H4 (cell line): ENCODE results near the gene EIF4G2. TPM values are rescaled to one million over a fixed set of nuclear protein-coding genes. Genes with fewer than 3 reads are reported as not detected.

Source experiments
- DNase-seq: peaks from one replicate; pipeline ENCODE4 v3.0.0-alpha.2; 2015; ENCODE audit warnings: low spot score
- total RNA-seq: library from RNA; depleted of rRNA; stranded (reverse); fragments of >200 nt; shearing (Covaris generic); gene quantifications from 2 replicates; pipeline ENCODE4 v1.2.3, GENCODE V29; 2014; rRNA removed

Gene EIF4G2
- total RNA-seq, 1 experiment from 2014 or later, result 827 TPM

DNA sequence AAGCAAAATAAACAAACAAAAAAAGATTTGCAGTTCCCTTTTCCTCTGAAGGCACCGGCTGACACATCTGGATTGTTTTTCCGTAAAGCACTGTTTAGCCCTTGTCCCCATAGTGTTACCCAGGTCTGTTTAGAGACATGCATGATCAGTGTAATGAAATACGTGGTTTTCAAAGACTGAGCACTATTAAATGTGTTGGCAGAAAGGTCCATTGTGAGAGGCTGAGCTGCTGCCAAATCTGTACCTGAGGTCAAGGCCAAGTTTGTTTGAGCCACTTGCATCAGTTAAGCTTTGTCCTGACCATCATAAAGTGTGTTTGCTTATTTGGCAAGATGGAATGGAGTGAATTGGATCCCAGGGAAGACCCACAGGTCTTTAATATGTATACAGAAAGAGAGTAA lies 31.3 kb downstream of the EIF4G2 start:
- DNase-seq, result no peak

DNA sequence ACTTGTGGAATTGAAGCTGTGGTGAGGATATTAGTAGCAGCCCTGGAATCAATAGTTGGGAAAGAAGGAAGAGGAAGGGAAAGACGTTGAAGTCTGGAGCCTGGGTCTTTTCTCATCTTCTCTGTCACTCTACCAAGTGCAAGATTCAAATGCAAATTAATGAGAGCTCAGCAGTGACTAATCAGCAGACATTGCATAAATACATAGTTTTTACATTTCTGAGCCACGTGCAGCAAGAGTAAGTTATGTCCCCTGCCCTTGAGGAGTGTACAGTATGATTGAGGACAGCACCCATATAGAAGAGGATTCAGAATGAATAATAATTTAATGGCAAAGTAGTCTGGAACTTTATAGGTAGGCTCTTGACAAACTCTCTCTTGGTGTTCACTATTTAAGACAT lies 33.9 kb downstream of the EIF4G2 start:
- DNase-seq, result no peak

DNA sequence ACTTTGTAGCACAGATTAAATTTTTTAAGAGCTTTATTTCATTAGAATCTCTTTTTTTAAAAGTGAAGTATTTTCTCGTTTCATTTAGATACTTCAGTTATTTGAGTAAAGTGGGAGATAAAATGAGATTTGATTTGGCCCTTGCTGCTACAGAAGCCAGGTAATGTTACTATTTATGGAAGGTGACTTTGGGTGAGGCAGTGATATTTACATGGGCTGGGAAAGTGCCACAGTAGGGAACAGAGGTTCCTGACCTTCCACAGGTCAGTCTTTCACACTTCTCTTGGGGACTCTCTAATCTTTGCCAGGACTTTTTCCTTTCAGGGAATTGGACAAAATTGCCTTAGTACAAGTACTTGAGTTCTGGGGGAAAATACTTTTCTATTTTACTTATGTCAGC lies 37.3 kb downstream of the EIF4G2 start:
- no peak for DNase-seq

DNA sequence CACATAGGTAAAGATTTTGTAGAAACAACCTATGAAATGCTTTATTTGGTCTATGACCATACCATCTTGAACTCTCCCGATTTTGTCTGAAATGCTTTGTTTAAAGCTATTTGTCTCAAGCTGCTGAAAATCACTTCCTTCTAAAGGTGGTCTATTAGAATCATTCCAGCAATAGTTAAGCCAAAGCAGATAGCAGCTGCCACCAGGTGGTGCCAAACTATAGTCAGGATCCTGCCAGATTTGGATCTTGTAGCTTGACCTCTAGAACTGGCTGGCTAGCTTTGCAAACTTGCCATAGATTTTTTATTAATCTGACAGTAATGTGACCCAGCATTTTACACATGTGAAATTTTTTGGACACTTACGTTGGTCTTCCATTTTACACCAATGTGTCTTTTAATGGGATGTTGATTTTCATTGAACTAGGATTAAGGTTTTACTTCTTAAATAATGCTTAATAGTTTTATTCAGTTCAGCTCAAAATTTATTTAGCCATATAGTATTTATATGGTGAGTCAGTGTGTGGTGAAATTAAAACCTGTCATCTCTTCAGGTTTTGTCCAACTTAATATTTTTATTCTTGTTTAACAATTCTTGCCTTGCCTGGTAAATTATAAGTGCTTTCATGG lies 38.0 kb downstream of the EIF4G2 start:
- DNase-seq, result peak; percentile 40

DNA sequence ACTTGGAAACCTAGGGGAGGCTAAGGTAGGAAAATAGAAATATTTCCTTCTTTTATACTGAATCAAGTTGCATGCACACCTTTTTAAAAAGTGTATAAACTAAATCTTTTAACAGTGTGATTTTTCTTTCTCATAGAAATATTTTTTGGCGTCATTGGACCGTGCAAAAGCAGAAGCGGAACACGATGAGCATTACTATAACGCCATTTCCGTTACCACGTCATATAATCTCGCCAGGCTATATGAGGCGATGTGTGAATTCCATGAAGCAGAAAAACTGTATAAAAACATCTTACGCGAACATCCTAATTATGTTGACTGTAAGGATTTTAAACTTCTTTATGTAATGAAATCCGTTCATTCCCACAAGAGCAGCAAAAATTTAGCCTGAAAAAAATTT lies 44.3 kb downstream of the EIF4G2 start:
- DNase-seq, result no peak

DNA sequence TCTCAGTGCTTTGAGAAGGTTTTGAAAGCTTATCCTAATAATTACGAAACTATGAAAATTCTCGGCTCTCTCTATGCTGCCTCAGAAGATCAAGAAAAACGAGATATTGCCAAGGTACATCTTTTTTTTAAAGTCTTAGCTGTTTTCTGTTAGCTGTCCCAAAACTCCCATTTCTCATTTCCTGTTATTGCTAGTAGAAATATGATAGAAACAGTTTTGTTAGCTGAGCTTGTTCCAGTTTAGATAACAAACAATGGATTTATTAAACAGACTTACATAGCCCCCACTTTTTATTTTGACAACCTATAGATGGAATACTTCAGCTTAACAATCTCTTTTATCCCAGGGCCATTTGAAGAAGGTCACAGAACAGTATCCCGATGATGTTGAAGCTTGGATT lies 45.0 kb downstream of the EIF4G2 start:
- DNase-seq, result no peak

DNA sequence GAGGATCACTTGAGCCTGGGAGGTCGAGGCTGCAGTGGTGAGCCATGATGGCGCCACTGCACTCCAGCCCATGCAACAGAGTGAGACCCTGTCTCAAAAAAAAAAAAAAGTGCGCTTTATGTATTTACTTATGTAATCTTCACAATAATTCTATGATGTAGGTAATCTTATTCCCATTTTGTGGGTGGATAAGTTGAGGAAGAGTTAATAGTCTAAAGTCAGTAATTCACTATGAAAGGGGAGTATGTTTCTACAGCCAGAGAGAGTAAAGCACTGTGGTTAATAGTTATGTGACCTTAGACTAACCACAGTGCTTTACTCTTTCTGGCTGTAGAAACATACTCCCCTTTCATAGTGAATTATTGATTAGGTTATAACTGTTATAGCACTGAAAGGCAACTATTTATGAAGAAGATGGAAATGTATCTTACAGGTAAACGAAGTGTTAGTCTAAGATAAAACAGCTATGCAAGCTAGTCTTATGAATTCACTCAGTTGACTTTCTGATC lies 45.8 kb downstream of the EIF4G2 start:
- DNase-seq, result no peak

DNA sequence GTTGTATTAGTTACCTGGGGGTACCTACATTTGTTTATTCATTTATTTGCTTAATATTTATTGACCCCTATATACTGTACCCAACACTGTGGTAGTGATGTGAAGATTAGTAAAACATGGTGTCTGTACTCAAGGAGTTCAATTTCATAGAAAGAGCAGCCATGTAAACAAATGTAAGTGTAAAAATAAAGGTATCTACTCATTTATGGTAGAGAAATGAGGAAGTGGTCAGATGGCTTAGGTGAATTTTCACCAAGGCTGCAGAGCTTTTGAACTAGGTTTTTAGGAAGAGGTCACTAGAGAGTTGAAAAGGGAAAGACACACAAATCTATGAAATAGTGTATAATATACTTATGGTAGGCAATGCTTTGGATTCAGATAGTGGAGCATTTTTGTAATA lies 46.5 kb downstream of the EIF4G2 start:
- DNase-seq, result no peak

DNA sequence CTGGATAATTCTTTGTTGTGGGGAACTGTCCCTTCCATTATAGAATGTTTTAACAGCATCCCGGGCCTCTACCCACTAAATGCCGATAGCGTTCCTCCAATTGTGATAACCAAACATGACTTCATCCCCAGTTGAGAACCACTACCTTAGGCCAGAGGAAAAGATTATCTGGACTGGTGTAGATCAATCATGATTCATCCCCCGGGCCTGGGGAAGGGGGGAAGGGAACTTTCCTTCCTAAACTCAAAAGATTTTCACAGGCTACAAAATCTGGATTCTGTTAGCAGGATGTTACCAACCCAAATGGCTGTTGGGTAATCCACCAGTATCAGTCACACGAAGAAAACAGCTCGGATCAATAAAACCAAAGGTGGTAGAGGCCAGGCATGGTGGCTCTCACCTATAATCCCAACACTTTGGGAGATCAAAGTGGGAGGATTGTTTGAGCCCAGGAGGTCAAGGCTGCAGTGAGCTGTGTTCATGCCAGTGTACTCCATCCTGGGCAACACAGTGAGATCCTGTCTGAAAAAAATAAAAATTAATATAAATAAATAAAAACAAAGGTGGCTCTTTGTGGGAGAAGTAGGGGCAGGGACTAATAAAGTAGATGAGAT lies 47.5 kb downstream of the EIF4G2 start:
- no peak for DNase-seq

DNA sequence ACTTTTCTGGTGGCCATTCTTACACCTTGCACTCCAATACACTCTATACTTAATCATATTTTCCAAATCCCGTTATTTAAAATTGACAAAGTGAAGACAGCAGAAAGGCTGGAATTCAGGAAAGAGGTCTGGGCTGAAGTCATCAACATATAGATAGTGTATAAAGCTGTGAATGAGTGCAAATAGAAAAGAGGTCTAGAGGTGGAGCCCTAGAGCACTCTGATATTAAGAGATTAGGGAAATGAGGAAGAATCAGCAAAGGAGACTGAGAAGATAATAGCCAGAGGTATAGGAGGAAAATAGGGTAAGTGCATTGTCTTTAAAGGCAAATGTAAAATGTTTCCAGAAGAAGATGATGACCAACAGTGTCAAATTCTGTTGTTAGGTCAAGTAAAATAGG lies 49.8 kb downstream of the EIF4G2 start:
- no peak for DNase-seq

DNA sequence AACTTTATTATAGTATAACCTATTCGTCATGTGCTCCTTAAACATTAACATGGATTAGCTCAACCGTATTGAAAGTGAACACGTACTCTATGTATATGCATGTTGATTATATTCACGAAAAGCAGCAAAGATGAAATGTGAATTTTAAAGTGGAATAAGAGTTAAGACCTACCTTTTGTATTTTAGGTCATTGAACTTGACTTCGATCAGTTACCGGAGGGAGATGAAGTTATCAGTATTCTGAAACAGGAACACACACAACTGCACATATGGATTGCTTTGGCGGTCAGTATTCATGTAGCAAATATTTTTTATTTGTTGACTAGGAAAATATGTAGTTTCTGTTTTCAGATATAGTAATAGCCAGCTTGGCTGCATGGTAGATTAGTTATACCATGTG lies 56.2 kb downstream of the EIF4G2 start:
- DNase-seq, result no peak

DNA sequence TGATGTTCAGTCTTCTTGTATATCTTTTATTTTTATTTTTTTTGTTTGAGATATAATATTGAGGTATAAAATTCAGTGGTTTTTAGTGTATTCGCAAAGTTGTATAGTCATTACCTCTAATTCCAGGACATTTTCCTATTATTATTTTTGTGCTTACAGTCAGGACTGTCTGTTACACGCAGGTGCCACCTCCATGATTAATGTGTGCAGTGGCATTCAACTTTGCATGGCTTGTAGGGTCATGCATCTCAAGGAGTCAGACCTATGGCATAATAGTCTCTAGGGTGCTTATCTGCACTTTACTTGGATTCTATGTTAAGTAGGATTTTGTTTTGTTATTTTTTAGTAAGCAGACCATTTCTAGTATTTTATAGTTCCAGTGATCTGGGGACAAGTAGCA lies 56.7 kb downstream of the EIF4G2 start:
- DNase-seq, result no peak

DNA sequence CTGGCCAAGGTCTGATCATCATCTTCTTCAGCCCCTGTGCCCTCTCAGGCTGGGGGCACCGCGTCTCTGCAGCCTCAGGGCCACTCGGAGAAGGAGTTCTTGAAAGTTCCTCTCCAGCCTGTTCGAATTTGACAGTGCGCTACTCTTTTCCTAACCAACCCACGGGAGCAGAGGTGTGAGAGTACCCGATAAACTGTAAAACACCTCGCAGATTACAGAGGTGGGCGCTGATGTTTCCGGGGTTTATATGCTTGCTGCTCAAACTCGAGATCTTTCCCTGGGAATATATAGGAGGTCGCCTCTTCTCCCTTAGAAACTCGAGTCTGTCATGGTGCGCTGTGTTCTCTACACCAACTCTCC lies 57.2 kb downstream of the EIF4G2 start:
- DNase-seq, result no peak

DNA sequence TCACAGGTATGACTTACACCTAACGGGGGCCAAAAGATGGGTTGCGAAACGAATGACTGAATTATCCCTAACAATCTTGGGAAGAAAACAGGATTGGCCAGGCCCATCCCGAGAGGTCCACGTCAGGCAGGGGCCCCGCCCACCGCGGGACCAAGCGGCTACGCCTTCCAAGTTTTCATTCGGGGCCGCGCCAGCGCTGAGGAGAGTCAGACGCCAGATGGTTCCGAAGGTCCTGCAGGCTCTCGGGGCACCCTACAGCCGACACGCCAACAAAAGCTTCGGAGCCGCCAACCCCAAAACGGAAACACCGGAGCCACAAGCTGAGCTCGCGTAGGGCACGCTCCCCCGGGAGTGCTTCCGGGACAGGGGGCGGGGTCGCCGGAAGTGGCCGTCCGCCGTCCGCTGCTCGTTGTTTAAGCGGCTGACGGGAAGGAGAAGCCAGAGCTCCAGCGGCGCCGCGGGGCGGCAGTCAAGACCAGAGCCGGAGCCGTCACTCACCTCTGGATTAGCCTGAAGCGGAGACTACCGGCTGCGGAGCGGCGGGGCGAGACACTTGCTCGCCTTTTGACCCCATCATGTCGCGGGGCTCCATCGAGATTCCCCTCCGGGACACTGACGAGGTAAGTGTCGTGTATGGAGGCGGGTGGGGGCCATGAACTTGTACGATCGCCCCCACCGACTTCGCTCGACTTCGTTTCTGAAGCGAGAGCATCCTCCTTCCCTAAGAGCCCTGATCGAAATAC lies 57.7 kb downstream of the EIF4G2 start, which contains the start of gene CTR9:
CTR9 (plus strand) TSS at position 409 of the 743 bp plus-strand sequence; CDS start at position 576, 167 bp downstream.
- DNase-seq, result peak; percentile 92

DNA sequence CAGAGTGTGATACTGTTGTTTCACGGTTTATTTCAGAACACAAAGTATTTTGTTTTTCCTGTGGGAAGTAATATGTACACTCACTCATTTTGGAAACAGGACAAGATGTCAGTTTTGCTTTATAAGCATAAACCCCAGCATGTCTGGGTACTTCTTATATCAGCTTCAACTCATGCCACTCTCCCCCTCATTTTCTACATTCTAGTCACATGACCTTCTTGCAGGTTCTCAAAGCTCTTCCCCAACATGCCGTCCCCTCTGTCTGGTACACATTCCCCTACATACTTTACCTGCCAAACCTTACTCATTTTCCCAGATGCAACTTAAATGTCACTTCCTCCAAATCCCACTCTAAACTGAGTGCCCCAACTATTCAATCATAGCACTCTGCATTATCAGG lies 59.2 kb downstream of the EIF4G2 start:
- DNase-seq, result no peak

DNA sequence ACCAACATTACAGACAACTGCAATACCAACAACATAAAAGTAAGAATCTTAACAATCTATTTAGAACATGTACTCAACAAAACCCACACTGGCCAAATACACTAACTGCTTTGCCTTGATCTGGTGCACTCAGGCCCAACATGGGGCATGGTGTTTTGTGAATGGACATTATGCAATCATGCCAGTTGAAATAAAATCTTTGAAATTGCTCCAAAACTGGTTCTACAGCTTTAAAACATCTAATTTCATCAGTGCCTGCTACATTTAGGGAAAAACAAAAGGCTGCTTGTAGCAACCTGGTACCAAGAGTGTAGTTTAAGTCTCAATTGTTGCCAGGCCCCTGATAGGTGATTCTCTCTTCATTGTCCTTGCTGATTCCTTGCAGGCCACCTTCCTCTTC lies 61.0 kb downstream of the EIF4G2 start:
- DNase-seq, result no peak

Other genes with a start within 250 kb of the EIF4G2 start
- gene LYVE1, start 240.3 kb downstream of the EIF4G2 start, total RNA-seq, result not detected in 2 replicates
- 0.27 and 0.66 TPM in 2 replicates for gene IRAG1, start 115.2 kb downstream of the EIF4G2 start, total RNA-seq
- 11.7 and 17.2 TPM in 2 replicates for gene CTR9, start 57.7 kb downstream of the EIF4G2 start, total RNA-seq
- gene ZBED5, start 49.1 kb upstream of the EIF4G2 start, total RNA-seq, result 43.5 and 48.1 TPM in 2 replicates